GM23338 (cell line): Measurements from ENCODE around the gene ELAVL2.

Experiments
- EZH2 ChIP-seq: fragments of 200-600 bp; sonication (generic); IDR thresholded peaks from one replicate; pipeline ENCODE4 v1.8.0; 2017; ENCODE audit warnings: antibody characterized with exemption, mild to moderate bottlenecking, low read depth; ENCODE audit not compliant: unreplicated experiment
- EZH2phosphoT487 ChIP-seq: fragments of 200-600 bp; sonication (generic); IDR thresholded peaks from one replicate; pipeline ENCODE4 v1.8.1; 2018; ENCODE audit warnings: antibody characterized with exemption; ENCODE audit not compliant: unreplicated experiment
- TF ChIP-seq, protein P1 (sequence below), 2 experiments: fragments of 200-600 bp in 1 of 2; sonication (generic) in 1 of 2; conservative IDR thresholded peaks; 2 replicates each; pipeline versions ENCODE4 v1.5.1 to v1.6.1; 2016 to 2017; ENCODE audit warnings: antibody characterized with exemption in 2 of 2, low read depth in 2 of 2, mild to moderate bottlenecking in 2 of 2, moderate library complexity in 1 of 2

DNA sequence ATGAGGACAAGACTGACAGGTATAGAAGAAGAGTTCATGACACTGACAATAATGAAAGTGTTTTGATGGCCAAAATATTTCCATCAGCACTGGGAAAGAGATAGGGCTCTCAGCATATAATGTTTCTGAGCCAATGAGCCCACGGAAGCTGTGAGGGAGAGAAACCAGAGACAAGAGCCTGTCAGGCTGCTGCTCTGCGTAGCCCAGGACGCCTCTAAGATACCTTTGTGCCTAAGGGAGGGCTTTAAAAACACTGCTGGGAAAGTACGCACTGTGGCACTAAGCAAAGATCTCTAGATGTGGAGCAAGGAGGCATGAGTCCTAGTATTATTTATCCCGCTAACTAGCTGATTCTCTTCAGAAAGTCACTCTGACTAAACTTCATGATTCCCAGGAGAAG, 11.0 kb upstream of the ELAVL2 start:
- TF ChIP-seq, protein P1, sequence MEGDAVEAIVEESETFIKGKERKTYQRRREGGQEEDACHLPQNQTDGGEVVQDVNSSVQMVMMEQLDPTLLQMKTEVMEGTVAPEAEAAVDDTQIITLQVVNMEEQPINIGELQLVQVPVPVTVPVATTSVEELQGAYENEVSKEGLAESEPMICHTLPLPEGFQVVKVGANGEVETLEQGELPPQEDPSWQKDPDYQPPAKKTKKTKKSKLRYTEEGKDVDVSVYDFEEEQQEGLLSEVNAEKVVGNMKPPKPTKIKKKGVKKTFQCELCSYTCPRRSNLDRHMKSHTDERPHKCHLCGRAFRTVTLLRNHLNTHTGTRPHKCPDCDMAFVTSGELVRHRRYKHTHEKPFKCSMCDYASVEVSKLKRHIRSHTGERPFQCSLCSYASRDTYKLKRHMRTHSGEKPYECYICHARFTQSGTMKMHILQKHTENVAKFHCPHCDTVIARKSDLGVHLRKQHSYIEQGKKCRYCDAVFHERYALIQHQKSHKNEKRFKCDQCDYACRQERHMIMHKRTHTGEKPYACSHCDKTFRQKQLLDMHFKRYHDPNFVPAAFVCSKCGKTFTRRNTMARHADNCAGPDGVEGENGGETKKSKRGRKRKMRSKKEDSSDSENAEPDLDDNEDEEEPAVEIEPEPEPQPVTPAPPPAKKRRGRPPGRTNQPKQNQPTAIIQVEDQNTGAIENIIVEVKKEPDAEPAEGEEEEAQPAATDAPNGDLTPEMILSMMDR (conservative IDR thresholded peaks at IDR 0.05; ENCODE audit: low read depth in 2 of 2): no peak
- TF ChIP-seq EZH2phosphoT487 (no peak), EZH2 (no peak)
